K562 (cell line): ENCODE measurements around the gene SLC25A33. TPM values are rescaled to one million over a fixed set of nuclear protein-coding genes. Genes with fewer than 3 reads are reported as not detected.

ENCODE experiments used
- BCLAF1 ChIP-seq, 2 experiments: fragments of 450-650 bp in 1 of 2; IDR thresholded peaks; 2 replicates each; pipeline ENCODE4 v1.6.1; 2011 to 2017; ENCODE audit warnings: low read depth in 2 of 2, antibody characterized with exemption in 1 of 2, borderline replicate concordance in 1 of 2, low read length in 1 of 2, mild to moderate bottlenecking in 1 of 2, mixed read lengths in 1 of 2; ENCODE audit not compliant: control insufficient read depth in 1 of 2
- BMI1 ChIP-seq: fragments of 150-350 bp; IDR thresholded peaks from 2 replicates; pipeline ENCODE4 v1.6.1; 2014; ENCODE audit warnings: low read length
- GABPA ChIP-seq: fragments of 200-800 bp; sonication (Bioruptor generic); conservative IDR thresholded peaks from 2 replicates; pipeline ENCODE4 v1.6.1; 2016; ENCODE audit warnings: low read depth, missing genetic modification characterization, missing compliant biosample characterization
- HMG20A ChIP-seq: fragments of 450-650 bp; formaldehyde crosslinking; conservative IDR thresholded peaks from 2 replicates; pipeline ENCODE4 v1.4.0; 2020; ENCODE audit warnings: mild to moderate bottlenecking, mixed read lengths
- HMG20B ChIP-seq: fragments of 250-450 bp; sonication (Bioruptor Pico); IDR thresholded peaks from 2 replicates; pipeline ENCODE4 v1.5.0; 2021; ENCODE audit warnings: mild to moderate bottlenecking
- KDM1A ChIP-seq, 2 experiments: fragments of 450-650 bp; IDR thresholded peaks; 2 replicates each; pipeline ENCODE4 v1.6.1; 2016; ENCODE audit warnings: mild to moderate bottlenecking in 2 of 2
- MECOM ChIP-seq: fragments of 250-450 bp; sonication (Bioruptor Pico); IDR thresholded peaks from 2 replicates; pipeline ENCODE4 v1.8.0; 2022; ENCODE audit warnings: inconsistent platforms
- PHF20 ChIP-seq: fragments of 450-650 bp; IDR thresholded peaks from 2 replicates; pipeline ENCODE4 v1.6.1; 2018; ENCODE audit not compliant: partially characterized antibody
- SLC30A9 ChIP-seq: fragments of 250-450 bp; sonication (Bioruptor Pico); IDR thresholded peaks from 2 replicates; pipeline ENCODE4 v1.8.0; 2022; ENCODE audit warnings: mild to moderate bottlenecking, moderate library complexity
- SMARCA4 ChIP-seq: fragments of 450-650 bp; IDR thresholded peaks from 2 replicates; pipeline ENCODE4 v1.6.1; 2016
- SMARCB1 ChIP-seq: IDR thresholded peaks from 2 replicates; pipeline ENCODE4 v1.6.1; 2011; ENCODE audit warnings: improper control_type of control experiment, low read depth; ENCODE audit not compliant: insufficient read length
- ZNF444 ChIP-seq: fragments of 250-450 bp; sonication (Bioruptor Pico); IDR thresholded peaks from 2 replicates; pipeline ENCODE4 v1.4.0; 2020; ENCODE audit warnings: mild to moderate bottlenecking, moderate library complexity
- polyA plus RNA-seq, 8 experiments: library from polyadenylated mRNA; depleted of rRNA in 4 of 8; stranded (reverse) in 5 of 8; unstranded in 3 of 8; fragments of >200 nt; fragmentation: Nextera tagmentation in 2 of 8; fragmentation: Illumina TruSeq in 1 of 8; extraction: Ambion mirVana in 2 of 8; extraction: Trizol in 1 of 8; gene quantifications; 2 replicates each; pipeline versions ENCODE4 v1.2.1 to v1.2.3, GENCODE V29; 2011 to 2014; ENCODE audit warnings: inconsistent platforms in 1 of 8, missing spikeins in 1 of 8
- total RNA-seq, 7 experiments: library from RNA; depleted of rRNA in 6 of 7; stranded (reverse); fragments of >200 nt in 6 of 7; fragmentation: Illumina TruSeq in 2 of 7; extraction: Trizol in 2 of 7; gene quantifications; 2 replicates each; pipeline versions ENCODE4 v1.2.1 to v1.2.3, GENCODE V29; 2011 to 2021; ENCODE audit warnings: low replicate concordance in 1 of 7
- TF ChIP-seq, protein P1 (sequence below): fragments of 450-650 bp; conservative IDR thresholded peaks from 2 replicates; pipeline ENCODE4 v1.6.1; 2016; ENCODE audit warnings: missing genetic modification characterization, low read depth, mild to moderate bottlenecking, control low read depth, missing compliant biosample characterization
- TF ChIP-seq, protein P2 (sequence below): fragments of 250-450 bp; sonication (Bioruptor Pico); IDR thresholded peaks from 2 replicates; pipeline ENCODE4 v1.4.0; 2020

Gene SLC25A33
- total and polyA plus RNA-seq, 9 of the 15 experiments (the other 6 are each of a cell fraction or from before 2014, with no cell fraction given), result 3.2 to 23.5 (median 17.5) TPM

DNA sequence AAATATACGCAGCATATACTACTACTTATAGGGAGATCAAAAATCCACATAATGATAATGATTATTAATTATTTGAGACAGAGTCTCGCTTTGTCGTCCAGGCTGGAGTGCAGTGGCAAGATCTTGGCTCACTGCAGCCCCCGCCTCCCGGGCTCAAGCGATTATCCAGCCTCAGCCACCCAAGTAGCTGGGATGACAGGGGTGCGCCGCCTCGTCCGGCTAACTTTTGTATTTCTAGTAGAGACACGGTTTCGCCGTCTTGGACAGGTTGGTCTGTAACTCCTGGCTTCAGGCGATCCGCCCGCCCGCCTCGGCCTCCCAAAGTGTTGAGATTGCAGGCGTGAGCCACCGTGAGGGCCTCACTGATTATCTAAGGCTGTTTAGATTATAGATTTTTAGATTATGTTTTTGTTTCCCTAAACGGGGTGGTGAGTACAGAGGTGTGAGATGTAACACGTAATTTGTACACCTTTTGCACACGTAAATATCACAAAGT, 548 bp upstream of the SLC25A33 start (continued):
- TF ChIP-seq, protein P1, sequence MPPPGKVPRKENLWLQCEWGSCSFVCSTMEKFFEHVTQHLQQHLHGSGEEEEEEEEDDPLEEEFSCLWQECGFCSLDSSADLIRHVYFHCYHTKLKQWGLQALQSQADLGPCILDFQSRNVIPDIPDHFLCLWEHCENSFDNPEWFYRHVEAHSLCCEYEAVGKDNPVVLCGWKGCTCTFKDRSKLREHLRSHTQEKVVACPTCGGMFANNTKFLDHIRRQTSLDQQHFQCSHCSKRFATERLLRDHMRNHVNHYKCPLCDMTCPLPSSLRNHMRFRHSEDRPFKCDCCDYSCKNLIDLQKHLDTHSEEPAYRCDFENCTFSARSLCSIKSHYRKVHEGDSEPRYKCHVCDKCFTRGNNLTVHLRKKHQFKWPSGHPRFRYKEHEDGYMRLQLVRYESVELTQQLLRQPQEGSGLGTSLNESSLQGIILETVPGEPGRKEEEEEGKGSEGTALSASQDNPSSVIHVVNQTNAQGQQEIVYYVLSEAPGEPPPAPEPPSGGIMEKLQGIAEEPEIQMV (tag), result 0 out of 2 replicates have a peak, but pooled peaks have one; percentile 26
- peak; percentile 63 for TF ChIP-seq SMARCA4
- peak in 1 of 2 experiments; percentile 24; a peak in 1 of 4 replicates for TF ChIP-seq KDM1A (IDR thresholded peaks at IDR 0.05)
- no peak for TF ChIP-seq BCLAF1 (IDR thresholded peaks at IDR 0.05; ENCODE audit: borderline replicate concordance in 1 of 2, control insufficient read depth in 1 of 2, low read depth in 2 of 2, low read length in 1 of 2)
- TF ChIP-seq, protein P2, sequence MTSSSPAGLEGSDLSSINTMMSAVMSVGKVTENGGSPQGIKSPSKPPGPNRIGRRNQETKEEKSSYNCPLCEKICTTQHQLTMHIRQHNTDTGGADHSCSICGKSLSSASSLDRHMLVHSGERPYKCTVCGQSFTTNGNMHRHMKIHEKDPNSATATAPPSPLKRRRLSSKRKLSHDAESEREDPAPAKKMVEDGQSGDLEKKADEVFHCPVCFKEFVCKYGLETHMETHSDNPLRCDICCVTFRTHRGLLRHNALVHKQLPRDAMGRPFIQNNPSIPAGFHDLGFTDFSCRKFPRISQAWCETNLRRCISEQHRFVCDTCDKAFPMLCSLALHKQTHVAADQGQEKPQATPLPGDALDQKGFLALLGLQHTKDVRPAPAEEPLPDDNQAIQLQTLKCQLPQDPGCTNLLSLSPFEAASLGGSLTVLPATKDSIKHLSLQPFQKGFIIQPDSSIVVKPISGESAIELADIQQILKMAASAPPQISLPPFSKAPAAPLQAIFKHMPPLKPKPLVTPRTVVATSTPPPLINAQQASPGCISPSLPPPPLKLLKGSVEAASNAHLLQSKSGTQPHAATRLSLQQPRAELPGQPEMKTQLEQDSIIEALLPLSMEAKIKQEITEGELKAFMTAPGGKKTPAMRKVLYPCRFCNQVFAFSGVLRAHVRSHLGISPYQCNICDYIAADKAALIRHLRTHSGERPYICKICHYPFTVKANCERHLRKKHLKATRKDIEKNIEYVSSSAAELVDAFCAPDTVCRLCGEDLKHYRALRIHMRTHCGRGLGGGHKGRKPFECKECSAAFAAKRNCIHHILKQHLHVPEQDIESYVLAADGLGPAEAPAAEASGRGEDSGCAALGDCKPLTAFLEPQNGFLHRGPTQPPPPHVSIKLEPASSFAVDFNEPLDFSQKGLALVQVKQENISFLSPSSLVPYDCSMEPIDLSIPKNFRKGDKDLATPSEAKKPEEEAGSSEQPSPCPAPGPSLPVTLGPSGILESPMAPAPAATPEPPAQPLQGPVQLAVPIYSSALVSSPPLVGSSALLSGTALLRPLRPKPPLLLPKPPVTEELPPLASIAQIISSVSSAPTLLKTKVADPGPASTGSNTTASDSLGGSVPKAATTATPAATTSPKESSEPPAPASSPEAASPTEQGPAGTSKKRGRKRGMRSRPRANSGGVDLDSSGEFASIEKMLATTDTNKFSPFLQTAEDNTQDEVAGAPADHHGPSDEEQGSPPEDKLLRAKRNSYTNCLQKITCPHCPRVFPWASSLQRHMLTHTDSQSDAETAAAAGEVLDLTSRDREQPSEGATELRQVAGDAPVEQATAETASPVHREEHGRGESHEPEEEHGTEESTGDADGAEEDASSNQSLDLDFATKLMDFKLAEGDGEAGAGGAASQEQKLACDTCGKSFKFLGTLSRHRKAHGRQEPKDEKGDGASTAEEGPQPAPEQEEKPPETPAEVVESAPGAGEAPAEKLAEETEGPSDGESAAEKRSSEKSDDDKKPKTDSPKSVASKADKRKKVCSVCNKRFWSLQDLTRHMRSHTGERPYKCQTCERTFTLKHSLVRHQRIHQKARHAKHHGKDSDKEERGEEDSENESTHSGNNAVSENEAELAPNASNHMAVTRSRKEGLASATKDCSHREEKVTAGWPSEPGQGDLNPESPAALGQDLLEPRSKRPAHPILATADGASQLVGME (CRISPR knock-in tag), result no peak
- TF ChIP-seq HMG20B (CRISPR knock-in tag), result no peak
- no peak for TF ChIP-seq HMG20A (CRISPR knock-in tag)
- TF ChIP-seq BMI1, result no peak
- TF ChIP-seq ZNF444, result no peak
- no peak; the same call in 1 of the 2 replicates for TF ChIP-seq GABPA (tag)
- no peak for TF ChIP-seq SLC30A9
- peak; percentile 58 for TF ChIP-seq PHF20
- no peak for TF ChIP-seq SMARCB1
- TF ChIP-seq MECOM (CRISPR knock-in tag), result peak; percentile 55; the same call in 1 of the 2 replicates
